ENCODE data around the gene DEFB132.

DNA sequence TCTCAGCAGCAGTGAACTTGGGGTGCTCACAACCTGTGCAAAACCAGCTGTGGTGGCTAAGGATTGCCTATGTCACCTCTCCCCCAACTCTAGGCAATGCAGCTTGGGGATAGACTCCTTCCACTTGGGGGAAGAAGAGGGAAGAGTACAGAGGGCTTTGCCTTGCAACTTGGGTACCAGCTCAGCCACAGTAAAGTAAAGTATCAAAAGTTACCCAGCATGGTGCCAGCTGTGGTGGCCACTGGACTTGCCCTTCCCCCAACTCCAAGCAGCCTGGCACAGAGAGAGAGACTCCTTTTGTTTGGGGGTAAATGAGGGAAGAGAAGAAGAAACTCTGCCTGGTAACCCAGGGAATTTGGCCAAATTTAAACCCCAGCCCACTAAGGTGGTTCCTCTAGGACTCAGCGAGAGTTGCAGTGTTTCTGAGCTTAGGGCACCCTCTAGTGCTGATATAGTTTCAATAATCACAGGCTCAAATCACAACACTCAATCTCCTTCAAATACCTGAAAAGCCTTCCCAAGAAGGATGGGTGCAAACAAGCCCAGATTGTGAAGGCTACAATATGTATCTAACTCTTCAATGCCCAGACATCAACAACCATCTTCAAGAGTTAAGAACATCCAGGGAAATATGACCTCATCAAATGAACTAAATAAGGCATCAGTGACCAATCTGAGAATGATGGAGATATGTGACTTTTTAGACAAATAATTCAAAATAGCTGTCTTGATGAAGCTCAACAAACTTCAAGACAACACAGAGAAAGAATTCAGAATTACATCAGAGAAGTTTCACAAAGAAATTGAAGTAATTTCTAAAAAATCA is 38.0 kb upstream of the DEFB132 start:
- TF ChIP-seq, protein P1, sequence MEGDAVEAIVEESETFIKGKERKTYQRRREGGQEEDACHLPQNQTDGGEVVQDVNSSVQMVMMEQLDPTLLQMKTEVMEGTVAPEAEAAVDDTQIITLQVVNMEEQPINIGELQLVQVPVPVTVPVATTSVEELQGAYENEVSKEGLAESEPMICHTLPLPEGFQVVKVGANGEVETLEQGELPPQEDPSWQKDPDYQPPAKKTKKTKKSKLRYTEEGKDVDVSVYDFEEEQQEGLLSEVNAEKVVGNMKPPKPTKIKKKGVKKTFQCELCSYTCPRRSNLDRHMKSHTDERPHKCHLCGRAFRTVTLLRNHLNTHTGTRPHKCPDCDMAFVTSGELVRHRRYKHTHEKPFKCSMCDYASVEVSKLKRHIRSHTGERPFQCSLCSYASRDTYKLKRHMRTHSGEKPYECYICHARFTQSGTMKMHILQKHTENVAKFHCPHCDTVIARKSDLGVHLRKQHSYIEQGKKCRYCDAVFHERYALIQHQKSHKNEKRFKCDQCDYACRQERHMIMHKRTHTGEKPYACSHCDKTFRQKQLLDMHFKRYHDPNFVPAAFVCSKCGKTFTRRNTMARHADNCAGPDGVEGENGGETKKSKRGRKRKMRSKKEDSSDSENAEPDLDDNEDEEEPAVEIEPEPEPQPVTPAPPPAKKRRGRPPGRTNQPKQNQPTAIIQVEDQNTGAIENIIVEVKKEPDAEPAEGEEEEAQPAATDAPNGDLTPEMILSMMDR (IDR thresholded peaks at IDR 0.05 in 4 of 5, conservative IDR thresholded peaks at IDR 0.05 in 1 of 5): no peak
- TF ChIP-seq POLR2A (IDR thresholded peaks at IDR 0.05): no peak

Measured in gastrocnemius medialis (tissue), 4 donors.